ENCODE data around the gene SPIRE2.

DNA sequence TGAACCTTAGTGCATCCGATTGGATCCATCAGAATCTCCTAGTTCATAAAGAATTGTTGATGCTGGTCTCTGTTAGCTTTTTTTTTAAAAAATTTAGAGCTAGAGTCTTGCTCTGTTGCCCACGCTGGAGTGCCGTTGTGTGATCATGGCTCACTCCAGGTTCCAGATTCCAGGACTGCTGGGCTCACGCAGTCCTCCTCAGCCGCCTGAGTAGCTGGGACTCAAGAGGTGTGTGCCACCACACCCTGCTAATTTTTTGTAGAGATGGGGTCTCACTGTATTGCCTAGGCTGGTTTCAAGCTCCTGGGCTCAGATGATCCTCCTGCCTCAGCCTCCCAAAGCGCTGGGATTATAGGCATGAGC, 53.1 kb downstream of the SPIRE2 start:
- TF ChIP-seq CTCF (IDR thresholded peaks at IDR 0.05) (no peak), POLR2A (IDR thresholded peaks at IDR 0.05) (no peak)
